Superior temporal gyrus (tissue), 1 donor: ENCODE measurements around the gene RPS5.
"Not testable (repeated sequence)": the region's sequence is repeated elsewhere in the genome, so short reads cannot be mapped to it uniquely, and the experiment has no call there.

Experiments
- DNase-seq: peaks from one replicate; pipeline ENCODE4 v3.0.0-alpha.2; 2016; ENCODE audit errors: extremely low spot score

The RPS5 gene

GRCh38 chr19:58356766-58357480 is 30.1 kb upstream of the RPS5 start:
- no peak for DNase-seq

- DNase-seq = no peak
Measured at GRCh38 chr19:58357481-58358145, 29.5 kb upstream of the RPS5 start.

GRCh38 chr19:58361900-58362271 is 25.2 kb upstream of the RPS5 start:
- no peak for DNase-seq

- peak; percentile 97 for DNase-seq
Measured at GRCh38 chr19:58362272-58362994, 24.6 kb upstream of the RPS5 start, which contains the start of gene ZNF497. Gene ZNF497, minus strand, starts transcription at chr19:58362751. Its CDS starts 5,116 bp downstream, at chr19:58357635.

- no peak for DNase-seq
Measured at GRCh38 chr19:58364146-58364545, 22.9 kb upstream of the RPS5 start.

- no peak for DNase-seq
Measured at GRCh38 chr19:58366585-58367430, 20.3 kb upstream of the RPS5 start.

GRCh38 chr19:58367698-58368454 is 19.2 kb upstream of the RPS5 start:
- DNase-seq = no peak

GRCh38 chr19:58368561-58369360 is 18.3 kb upstream of the RPS5 start:
- no peak for DNase-seq

- no peak for DNase-seq
Measured at GRCh38 chr19:58372311-58373133, 14.5 kb upstream of the RPS5 start.

- DNase-seq = no peak
Measured at GRCh38 chr19:58374200-58374599, 12.9 kb upstream of the RPS5 start.

GRCh38 chr19:58376724-58377123 is 10.3 kb upstream of the RPS5 start:
- not testable (repeated sequence) for DNase-seq

GRCh38 chr19:58379246-58379645 is 7.8 kb upstream of the RPS5 start:
- DNase-seq = no peak

- peak; percentile 45 for DNase-seq
Measured at GRCh38 chr19:58380037-58380661, 6.9 kb upstream of the RPS5 start.

GRCh38 chr19:58380662-58381459 is 6.2 kb upstream of the RPS5 start, which contains the start of gene ZNF837:
Gene ZNF837, minus strand, starts transcription at chr19:58381030. Its CDS starts 11,698 bp downstream, at chr19:58369332.
- DNase-seq = peak; percentile 99

- DNase-seq = no peak
Measured at GRCh38 chr19:58381460-58382212, 5.4 kb upstream of the RPS5 start.

- no peak for DNase-seq
Measured at GRCh38 chr19:58382997-58383603, 4.0 kb upstream of the RPS5 start.
